ENCODE results near the gene NME7.
A peak's percentile ranks its signal among the peaks of the same experiment; 100 is the strongest.

Gene NME7

DNA sequence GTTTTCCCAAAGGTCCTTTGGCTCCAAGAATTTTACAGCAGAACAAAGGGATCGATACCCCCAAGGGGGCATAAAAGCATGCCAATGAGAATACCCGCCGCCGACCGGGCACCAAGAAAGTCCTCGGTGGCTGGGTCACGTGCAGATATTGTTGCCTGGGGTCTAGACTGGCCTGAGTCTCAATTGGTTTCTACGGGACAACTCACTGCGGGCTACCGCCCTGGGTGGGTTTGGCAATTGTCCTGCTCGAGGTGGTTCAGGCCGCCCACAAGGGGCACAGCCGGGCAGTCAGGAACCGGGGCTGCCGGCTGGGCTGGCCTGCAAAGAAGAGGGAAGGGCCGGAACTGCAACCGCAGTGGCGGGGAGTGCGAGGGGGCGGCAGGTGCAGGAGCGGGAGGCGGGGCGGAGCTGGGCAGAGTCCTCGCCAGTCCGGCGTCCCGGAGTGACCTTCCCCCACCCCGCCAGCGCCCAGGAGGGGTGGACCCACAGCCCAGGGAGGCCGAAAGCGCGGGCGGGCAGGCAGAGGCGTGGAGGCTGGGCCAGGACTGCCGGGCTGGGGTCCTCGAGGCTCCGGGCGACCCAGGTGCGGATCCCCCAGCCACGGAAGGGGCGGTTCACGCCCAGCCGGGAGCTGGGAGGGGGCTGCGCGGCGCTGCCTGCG, 262.0 kb downstream of the NME7 start:
- H3K4me3 ChIP-seq (ENCODE audit: low read length), result peak overlapping the region; percentile 80
- no peak for DNase-seq (ENCODE audit: low read depth)
- TF ChIP-seq, protein P1, sequence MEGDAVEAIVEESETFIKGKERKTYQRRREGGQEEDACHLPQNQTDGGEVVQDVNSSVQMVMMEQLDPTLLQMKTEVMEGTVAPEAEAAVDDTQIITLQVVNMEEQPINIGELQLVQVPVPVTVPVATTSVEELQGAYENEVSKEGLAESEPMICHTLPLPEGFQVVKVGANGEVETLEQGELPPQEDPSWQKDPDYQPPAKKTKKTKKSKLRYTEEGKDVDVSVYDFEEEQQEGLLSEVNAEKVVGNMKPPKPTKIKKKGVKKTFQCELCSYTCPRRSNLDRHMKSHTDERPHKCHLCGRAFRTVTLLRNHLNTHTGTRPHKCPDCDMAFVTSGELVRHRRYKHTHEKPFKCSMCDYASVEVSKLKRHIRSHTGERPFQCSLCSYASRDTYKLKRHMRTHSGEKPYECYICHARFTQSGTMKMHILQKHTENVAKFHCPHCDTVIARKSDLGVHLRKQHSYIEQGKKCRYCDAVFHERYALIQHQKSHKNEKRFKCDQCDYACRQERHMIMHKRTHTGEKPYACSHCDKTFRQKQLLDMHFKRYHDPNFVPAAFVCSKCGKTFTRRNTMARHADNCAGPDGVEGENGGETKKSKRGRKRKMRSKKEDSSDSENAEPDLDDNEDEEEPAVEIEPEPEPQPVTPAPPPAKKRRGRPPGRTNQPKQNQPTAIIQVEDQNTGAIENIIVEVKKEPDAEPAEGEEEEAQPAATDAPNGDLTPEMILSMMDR (conservative IDR thresholded peaks at IDR 0.05; ENCODE audit: low read length), result no peak

GRCh38 chr1:169105087-169105433, 262.5 kb downstream of the NME7 start:
- TF ChIP-seq, protein P1 (conservative IDR thresholded peaks at IDR 0.05; ENCODE audit: low read length), result no peak
- no peak for DNase-seq (ENCODE audit: low read depth)
- no peak overlapping the region for H3K4me3 ChIP-seq (ENCODE audit: low read length)

- DNase-seq (ENCODE audit: low read depth), result no peak
- no peak overlapping the region for H3K4me3 ChIP-seq (ENCODE audit: low read length)
- TF ChIP-seq, protein P1 (conservative IDR thresholded peaks at IDR 0.05; ENCODE audit: low read length), result no peak
These were observed 264.1 kb downstream of the NME7 start for GRCh38 chr1:169103480-169103893.

- DNase-seq (ENCODE audit: low read depth), result no peak
- TF ChIP-seq, protein P1 (conservative IDR thresholded peaks at IDR 0.05; ENCODE audit: low read length), result no peak
- H3K4me3 ChIP-seq (ENCODE audit: low read length), result no peak overlapping the region
These were observed 264.6 kb downstream of the NME7 start for GRCh38 chr1:169103002-169103401.

- no peak overlapping the region for H3K4me3 ChIP-seq (ENCODE audit: low read length)
- peak; percentile 73 for DNase-seq (ENCODE audit: low read depth)
- TF ChIP-seq, protein P1 (conservative IDR thresholded peaks at IDR 0.05; ENCODE audit: low read length), result no peak
These were observed 265.0 kb downstream of the NME7 start for GRCh38 chr1:169102567-169102966.

- TF ChIP-seq, protein P1 (conservative IDR thresholded peaks at IDR 0.05; ENCODE audit: low read length), result no peak
- H3K4me3 ChIP-seq (ENCODE audit: low read length), result no peak overlapping the region
- DNase-seq (ENCODE audit: low read depth), result no peak
These were observed 266.9 kb downstream of the NME7 start for GRCh38 chr1:169100651-169101088.

GRCh38 chr1:169100208-169100607, 267.4 kb downstream of the NME7 start:
- H3K4me3 ChIP-seq (ENCODE audit: low read length), result no peak overlapping the region
- DNase-seq (ENCODE audit: low read depth), result no peak
- TF ChIP-seq, protein P1 (conservative IDR thresholded peaks at IDR 0.05; ENCODE audit: low read length), result no peak
